Measurements from ENCODE around the gene ZC3H8.

ZC3H8 gene

GRCh38 chr2:112164876-112165275, 90.0 kb downstream of the ZC3H8 start:
- DNase-seq (ENCODE audit: low read depth in 2 of 3, low spot score in 2 of 3) = no peak

- DNase-seq (ENCODE audit: low read depth in 2 of 3, low spot score in 2 of 3) = no peak
Measured at GRCh38 chr2:112163541-112163981, 91.3 kb downstream of the ZC3H8 start.

- DNase-seq (ENCODE audit: low read depth in 2 of 3, low spot score in 2 of 3) = no peak
Measured at GRCh38 chr2:112162956-112163355, 91.9 kb downstream of the ZC3H8 start.

- DNase-seq (ENCODE audit: low read depth in 2 of 3, low spot score in 2 of 3) = no peak
Measured at GRCh38 chr2:112162341-112162740, 92.5 kb downstream of the ZC3H8 start.
